WERI-Rb-1 (cell line): ENCODE results near the gene UGCG.

ENCODE experiments used
- DNase-seq: peaks from one replicate; pipeline ENCODE4 v3.0.0-alpha.2; 2020
- H3K27ac ChIP-seq: fragments of 250-450 bp; sonication (Bioruptor Pico); 2 replicates; pipeline ENCODE4 v1.5.1; 2020; ENCODE audit warnings: mild to moderate bottlenecking, moderate library complexity
- H3K27me3 ChIP-seq: fragments of 250-450 bp; sonication (Bioruptor Pico); 2 replicates; pipeline ENCODE4 v1.5.1; 2021; ENCODE audit warnings: mild to moderate bottlenecking, low read depth, moderate library complexity; ENCODE audit not compliant: insufficient read depth, severe bottlenecking
- H3K36me3 ChIP-seq: fragments of 250-450 bp; sonication (Bioruptor Pico); 2 replicates; pipeline ENCODE4 v1.5.1; 2020; ENCODE audit warnings: mild to moderate bottlenecking, moderate library complexity
- H3K4me3 ChIP-seq: 2 replicates; pipeline ENCODE4 v1.5.1; 2011; ENCODE audit warnings: low read depth, mild to moderate bottlenecking, control low read depth, low read length
- H3K9me3 ChIP-seq: fragments of 250-450 bp; sonication (Bioruptor Pico); 2 replicates; pipeline ENCODE4 v1.5.1; 2021; ENCODE audit warnings: mild to moderate bottlenecking, moderate library complexity; ENCODE audit not compliant: severe bottlenecking
- CTCF ChIP-seq: IDR thresholded peaks from 2 replicates; pipeline ENCODE4 v1.5.1; 2011; ENCODE audit warnings: low read depth, mild to moderate bottlenecking, control low read depth, inconsistent platforms, low read length

UGCG gene

DNA sequence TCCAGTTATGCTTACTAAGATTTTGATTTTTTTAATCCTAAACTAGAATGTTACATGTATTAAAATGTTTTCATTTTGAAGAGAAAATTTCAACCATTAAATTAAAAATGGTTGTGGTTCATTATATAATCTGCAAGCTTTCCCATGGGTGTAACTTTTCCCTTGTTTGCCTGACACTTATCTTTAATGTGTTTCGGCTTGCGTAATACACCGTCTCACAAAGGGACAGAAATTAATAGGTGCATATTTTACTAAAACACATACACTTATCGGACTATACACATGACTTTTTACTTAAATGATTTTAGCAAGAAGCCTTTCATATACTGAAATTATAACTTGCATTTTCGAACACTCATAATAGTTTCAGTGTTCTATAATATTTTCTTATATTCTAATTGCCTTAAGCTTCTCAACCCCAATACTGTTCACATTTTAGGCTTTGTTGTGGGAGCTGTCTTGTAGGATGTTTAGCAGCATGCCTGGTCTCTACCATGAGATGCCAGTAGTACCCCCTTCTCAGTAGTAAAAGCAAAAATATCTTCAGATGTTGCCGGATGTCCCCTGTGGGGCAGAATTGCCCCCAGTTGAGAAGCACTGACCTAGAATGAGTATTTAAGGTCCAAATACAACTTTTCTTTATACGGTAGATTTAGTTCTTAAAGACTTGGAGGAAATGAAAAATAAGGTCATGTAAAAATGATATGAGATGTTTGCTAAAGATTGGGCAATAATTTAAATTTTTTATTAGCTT, 28.6 kb downstream of the UGCG start:
- no peak for TF ChIP-seq CTCF
- Histone ChIP-seq H3K27ac (no peak overlapping the region), H3K36me3 (peaks cover 38% of the 10 kb centered on the region), H3K27me3 (no peaks in the 10 kb centered on the region), H3K4me3 (no peak overlapping the region), H3K9me3 (no peaks in the 10 kb centered on the region)
- DNase-seq = no peak

- no peak for TF ChIP-seq CTCF
- no peaks in the 10 kb centered on the region for H3K9me3 ChIP-seq
- no peak overlapping the region for H3K27ac ChIP-seq
- no peak for DNase-seq
- no peaks in the 10 kb centered on the region for H3K27me3 ChIP-seq
- no peak overlapping the region for H3K4me3 ChIP-seq
- peaks cover 39% of the 10 kb centered on the region for H3K36me3 ChIP-seq
Observed at GRCh38 chr9:111925784-111926183, 29.2 kb downstream of the UGCG start.

- H3K4me3 ChIP-seq = no peak overlapping the region
- DNase-seq = no peak
- no peak for TF ChIP-seq CTCF
Observed at GRCh38 chr9:111926421-111926875, 29.8 kb downstream of the UGCG start.

GRCh38 chr9:111928359-111928720, 31.7 kb downstream of the UGCG start:
- peaks cover 55% of the 10 kb centered on the region for H3K36me3 ChIP-seq
- no peak overlapping the region for H3K4me3 ChIP-seq
- no peaks in the 10 kb centered on the region for H3K9me3 ChIP-seq
- no peak overlapping the region for H3K27ac ChIP-seq
- TF ChIP-seq CTCF = no peak
- no peak for DNase-seq
- no peaks in the 10 kb centered on the region for H3K27me3 ChIP-seq

More at GRCh38 chr9:111926421-111926875, 29.8 kb downstream of the UGCG start:
- Histone ChIP-seq H3K36me3 (peaks cover 40% of the 10 kb centered on the region), H3K27me3 (no peaks in the 10 kb centered on the region), H3K27ac (no peak overlapping the region), H3K9me3 (no peaks in the 10 kb centered on the region)

GRCh38 chr9:111934747-111935146, 38.1 kb downstream of the UGCG start:
- no peak for TF ChIP-seq CTCF

GRCh38 chr9:111936391-111936790, 39.8 kb downstream of the UGCG start:
- H3K36me3 ChIP-seq = peaks cover 30% of the 10 kb centered on the region
- no peak overlapping the region for H3K27ac ChIP-seq
- no peak overlapping the region for H3K4me3 ChIP-seq
- no peaks in the 10 kb centered on the region for H3K27me3 ChIP-seq
- no peak for TF ChIP-seq CTCF
- DNase-seq = no peak
- H3K9me3 ChIP-seq = no peaks in the 10 kb centered on the region

More at GRCh38 chr9:111934747-111935146, 38.1 kb downstream of the UGCG start:
- DNase-seq = no peak
- no peak overlapping the region for H3K4me3 ChIP-seq
- H3K9me3 ChIP-seq = no peaks in the 10 kb centered on the region
- peaks cover 44% of the 10 kb centered on the region for H3K36me3 ChIP-seq
- H3K27ac ChIP-seq = no peak overlapping the region
- no peaks in the 10 kb centered on the region for H3K27me3 ChIP-seq
